B cell (primary cell): Measurements from ENCODE around the gene MYO6. TPM values are rescaled to one million over a fixed set of nuclear protein-coding genes. Genes with fewer than 3 reads are reported as not detected.
A peak's percentile ranks its signal among the peaks of the same experiment; 100 is the strongest.

Experiments used
- ATAC-seq: fragments of 200-7000 bp; cut with Tn5 transposase; one replicate; pipeline ENCODE4 v1.10.0; 2021; ENCODE audit warnings: low read depth, mild to moderate bottlenecking, moderate number of reproducible peaks, moderate library complexity
- CTCF ChIA-PET: fragments of 350-600 bp; sonication (Branson Sonifier 250); formaldehyde crosslinking; loops from one replicate; lab custom pipeline; 2021; ENCODE audit warnings: antibody characterized with exemption, inconsistent platforms; lab: Charles Lee
- POLR2A ChIA-PET: fragments of 350-600 bp; sonication (Branson Sonifier 250); formaldehyde crosslinking; loops from one replicate; lab custom pipeline; 2021; ENCODE audit warnings: antibody characterized with exemption; lab: Charles Lee
- DNase-seq: peaks from one replicate; pipeline ENCODE4 v3.0.0; 2013
- H2AFZ ChIP-seq: 2 replicates; pipeline ENCODE4 v1.6.1; 2012; ENCODE audit warnings: mild to moderate bottlenecking, low read depth, low read length; ENCODE audit not compliant: insufficient read depth, poor library complexity, severe bottlenecking
- H3K27ac ChIP-seq, 2 donors: 1 replicate in 1 of 2; 2 replicates in 1 of 2; pipeline ENCODE4 v1.5.1; 2012 to 2013; ENCODE audit warnings: low read length in 2 of 2, mild to moderate bottlenecking in 2 of 2, moderate library complexity in 1 of 2
- H3K27me3 ChIP-seq, 4 experiments: fragments of 200-600 bp in 1 of 4; sonication (generic) in 1 of 4; replicated peaks in 1 of 4; 1 replicate in 2 of 4; 2 replicates in 2 of 4; pipeline versions ENCODE4 v1.6.1 to v1.7.0; 2013 to 2016; ENCODE audit warnings: low read length in 3 of 4, mild to moderate bottlenecking in 2 of 4, mixed read lengths in 1 of 4, moderate library complexity in 1 of 4; ENCODE audit not compliant: insufficient read depth in 4 of 4, control insufficient read depth in 3 of 4; ENCODE audit errors: control extremely low read depth in 1 of 4
- H3K36me3 ChIP-seq, 2 experiments: replicated peaks in 1 of 2; 1 replicate in 1 of 2; 2 replicates in 1 of 2; pipeline versions ENCODE4 v1.6.1 to v1.7.1; 2013; ENCODE audit warnings: low read length in 1 of 2; ENCODE audit not compliant: insufficient read depth in 2 of 2, control insufficient read depth in 1 of 2; ENCODE audit errors: control extremely low read depth in 1 of 2, extremely low read depth in 1 of 2
- H3K4me1 ChIP-seq, 2 donors: fragments of 200-600 bp in 1 of 2; sonication (generic) in 1 of 2; 1 replicate in 1 of 2; 2 replicates in 1 of 2; pipeline versions ENCODE4 v1.5.1 to v1.6.1; 2013 to 2017; ENCODE audit warnings: low read length in 2 of 2; ENCODE audit not compliant: control insufficient read depth in 2 of 2, insufficient read depth in 2 of 2
- H3K4me2 ChIP-seq: replicated peaks from 2 replicates; pipeline ENCODE3; 2012; ENCODE audit warnings: mild to moderate bottlenecking, low read depth, low read length; ENCODE audit not compliant: poor library complexity, severe bottlenecking
- H3K4me3 ChIP-seq, 5 experiments: fragments of 200-600 bp in 1 of 5; sonication (generic) in 1 of 5; 1 replicate in 3 of 5; 2 replicates in 2 of 5; pipeline versions ENCODE4 v1.5.1 to v1.7.0; 2011 to 2016; ENCODE audit warnings: low read length in 4 of 5, mild to moderate bottlenecking in 4 of 5, low read depth in 2 of 5, control low read depth in 1 of 5, moderate library complexity in 1 of 5; ENCODE audit not compliant: insufficient read depth in 1 of 5; ENCODE audit errors: control extremely low read depth in 1 of 5, extremely low read depth in 1 of 5
- H3K79me2 ChIP-seq: fragments of 200-600 bp; sonication (generic); one replicate; pipeline ENCODE4 v1.6.0; 2016; ENCODE audit warnings: low read length; ENCODE audit not compliant: control insufficient read depth, insufficient read depth
- H3K9ac ChIP-seq: fragments of 200-600 bp; sonication (generic); 2 replicates; pipeline ENCODE4 v1.6.1; 2017; ENCODE audit warnings: mild to moderate bottlenecking, low read length, moderate library complexity
- H3K9me3 ChIP-seq, 3 donors: one replicate each; pipeline versions ENCODE4 v1.6.1 to v1.7.1; 2013; ENCODE audit warnings: low read length in 2 of 3; ENCODE audit not compliant: control insufficient read depth in 2 of 3, insufficient read depth in 1 of 3; ENCODE audit errors: control extremely low read depth in 1 of 3
- H4K20me1 ChIP-seq: 2 replicates; pipeline ENCODE4 v1.6.0; 2012; ENCODE audit warnings: mild to moderate bottlenecking, low read length; ENCODE audit not compliant: insufficient read depth, control insufficient read depth, poor library complexity, severe bottlenecking
- H3K27ac Mint-ChIP-seq: one replicate; pipeline ENCODE4 v1.8.0; 2021; ENCODE audit warnings: mixed read lengths
- H3K27me3 Mint-ChIP-seq: one replicate; pipeline ENCODE4 v1.8.0; 2021; ENCODE audit warnings: mixed read lengths
- H3K4me1 Mint-ChIP-seq: one replicate; pipeline ENCODE4 v1.8.0; 2021; ENCODE audit warnings: mixed read lengths
- H3K4me3 Mint-ChIP-seq: one replicate; pipeline ENCODE4 v1.8.0; 2021; ENCODE audit warnings: mixed read lengths
- H3K9me3 Mint-ChIP-seq: one replicate; pipeline ENCODE4 v1.8.0; 2022; ENCODE audit warnings: mixed read lengths; ENCODE audit not compliant: insufficient read depth
- EZH2 ChIP-seq: IDR thresholded peaks from 2 replicates; pipeline ENCODE4 v1.6.1; 2012; ENCODE audit warnings: borderline replicate concordance, low read depth, mild to moderate bottlenecking, moderate library complexity, low read length; ENCODE audit not compliant: insufficient read depth, poor library complexity, severe bottlenecking
- WGBS: methylation state at CpG from one replicate; pipeline ENCODE4 v1.1.5; 2013; ENCODE audit warnings: missing lambda C conversion rate; ENCODE audit not compliant: insufficient coverage; 5-methylcytosine and 5-hydroxymethylcytosine counted together
- intact Hi-C: fragments of 100-400 bp; cut with micrococcal nuclease; formaldehyde crosslinking; loops from one replicate; pipeline ENCODE4 v1.10.0; 2022
- polyA plus RNA-seq: library from polyadenylated mRNA; depleted of rRNA; stranded (reverse); fragments of >200 nt; gene quantifications from 2 replicates; pipeline ENCODE4 v1.2.3, GENCODE V29; 2012
- total RNA-seq, 2 donors: library from RNA; stranded (reverse); fragments of 120-200 nt in 1 of 2; gene quantifications; 1 replicate in 1 of 2; 2 replicates in 1 of 2; pipeline versions ENCODE4 v1.2.3 to v1.2.4, GENCODE V29; 2013 to 2022
- TF ChIP-seq, protein P1 (sequence below): fragments of 200-600 bp; IDR thresholded peaks from one replicate; pipeline ENCODE4 v1.8.0; 2022; ENCODE audit warnings: antibody characterized with exemption, mild to moderate bottlenecking

MYO6 gene
- total and polyA plus RNA-seq, 2 donors (not counting 1 experiment from before 2014, with no cell fraction given): 0.09 to 0.59 TPM

DNA sequence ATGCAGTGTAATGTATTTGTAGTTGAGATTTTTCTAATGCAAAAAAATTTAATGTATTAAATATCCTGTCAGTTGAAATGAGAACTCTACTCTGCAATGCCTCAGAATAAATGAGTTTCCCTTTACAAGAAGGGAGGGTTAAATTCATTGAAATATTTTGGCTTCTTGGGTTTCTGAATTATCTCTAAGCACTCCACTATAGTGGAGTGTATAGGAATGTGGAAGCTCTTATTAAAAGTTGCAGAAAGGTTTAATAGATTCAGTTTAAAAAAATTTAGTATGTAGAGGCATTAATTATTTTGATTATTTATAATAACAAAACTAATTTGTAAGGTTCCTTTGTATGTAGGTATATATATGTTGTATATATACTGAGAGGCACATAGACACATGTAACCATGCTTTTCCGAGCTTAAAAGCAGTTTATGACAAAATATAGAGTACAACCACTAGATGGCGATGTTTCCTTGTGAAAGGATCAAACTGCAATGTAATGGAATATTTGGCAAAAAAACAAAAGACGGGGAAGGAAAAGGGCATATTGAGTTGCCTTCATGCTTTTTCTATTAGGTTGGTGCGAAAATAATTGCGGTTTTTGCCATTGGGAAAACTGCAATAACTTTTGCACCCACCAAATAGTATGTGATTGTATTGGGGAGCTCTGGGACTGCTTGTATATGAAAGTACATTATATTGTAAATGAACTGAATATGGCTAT lies 144.2 kb downstream of the MYO6 start:
- CTCF ChIA-PET: interaction anchor here (1.1 to 3.6 kb wide), 9 partner anchors 13 to 1567 kb away, joined by 3 to 17 read pairs (median 6); no protein-coding TSS in a partner anchor
- Histone ChIP-seq H3K4me2 (no peak overlapping the region), H3K9me3 (no peaks in the 10 kb centered on the region), H3K27me3 (no peaks in the 10 kb centered on the region), H4K20me1 (no peaks in the 10 kb centered on the region), H3K4me1 (no peaks in the 10 kb centered on the region), H3K79me2 (no peaks in the 10 kb centered on the region), H3K9ac (no peak overlapping the region), H3K27ac (no peak overlapping the region), H3K4me3 (no peak overlapping the region), H3K36me3 (no peaks in the 10 kb centered on the region), H2AFZ (no peak overlapping the region)
- no peaks in the 10 kb centered on the region for H3K27me3 Mint-ChIP-seq
- WGBS: no CpG with 5 or more reads among the region's 5 CpGs
- POLR2A ChIA-PET: no interaction called here
- no peak overlapping the region for H3K4me3 Mint-ChIP-seq
- no peak for TF ChIP-seq EZH2
- TF ChIP-seq, protein P1, sequence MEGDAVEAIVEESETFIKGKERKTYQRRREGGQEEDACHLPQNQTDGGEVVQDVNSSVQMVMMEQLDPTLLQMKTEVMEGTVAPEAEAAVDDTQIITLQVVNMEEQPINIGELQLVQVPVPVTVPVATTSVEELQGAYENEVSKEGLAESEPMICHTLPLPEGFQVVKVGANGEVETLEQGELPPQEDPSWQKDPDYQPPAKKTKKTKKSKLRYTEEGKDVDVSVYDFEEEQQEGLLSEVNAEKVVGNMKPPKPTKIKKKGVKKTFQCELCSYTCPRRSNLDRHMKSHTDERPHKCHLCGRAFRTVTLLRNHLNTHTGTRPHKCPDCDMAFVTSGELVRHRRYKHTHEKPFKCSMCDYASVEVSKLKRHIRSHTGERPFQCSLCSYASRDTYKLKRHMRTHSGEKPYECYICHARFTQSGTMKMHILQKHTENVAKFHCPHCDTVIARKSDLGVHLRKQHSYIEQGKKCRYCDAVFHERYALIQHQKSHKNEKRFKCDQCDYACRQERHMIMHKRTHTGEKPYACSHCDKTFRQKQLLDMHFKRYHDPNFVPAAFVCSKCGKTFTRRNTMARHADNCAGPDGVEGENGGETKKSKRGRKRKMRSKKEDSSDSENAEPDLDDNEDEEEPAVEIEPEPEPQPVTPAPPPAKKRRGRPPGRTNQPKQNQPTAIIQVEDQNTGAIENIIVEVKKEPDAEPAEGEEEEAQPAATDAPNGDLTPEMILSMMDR: peak; percentile 85
- no peaks in the 10 kb centered on the region for H3K9me3 Mint-ChIP-seq
- H3K4me1 Mint-ChIP-seq: no peaks in the 10 kb centered on the region
- intact Hi-C loops: no loop called here
- DNase-seq (peak; percentile 38), ATAC-seq (no peak)
- H3K27ac Mint-ChIP-seq: no peak overlapping the region

GRCh38 chr6:75893776-75894152 lies 144.7 kb downstream of the MYO6 start:
- no peaks in the 10 kb centered on the region for H3K27me3 ChIP-seq
- Mint-ChIP-seq H3K4me3 (no peak overlapping the region), H3K27me3 (no peaks in the 10 kb centered on the region), H3K9me3 (no peaks in the 10 kb centered on the region), H3K4me1 (no peaks in the 10 kb centered on the region), H3K27ac (no peak overlapping the region)
- ATAC-seq (no peak), DNase-seq (no peak)
- H3K4me1 ChIP-seq: no peaks in the 10 kb centered on the region
- H3K4me2 ChIP-seq: no peak overlapping the region
- H3K4me3 ChIP-seq: no peak overlapping the region
- CTCF ChIA-PET: interaction anchor here (1.1 to 3.6 kb wide), 8 partner anchors 12 to 1566 kb away, joined by 3 to 17 read pairs (median 6); no protein-coding TSS in a partner anchor
- H3K9ac ChIP-seq: no peak overlapping the region
- no peaks in the 10 kb centered on the region for H3K9me3 ChIP-seq
- WGBS: 80% methylated on average over 1 of the region's 2 CpGs
- intact Hi-C loops: no loop called here
- POLR2A ChIA-PET: no interaction called here
- no peak overlapping the region for H2AFZ ChIP-seq
- no peaks in the 10 kb centered on the region for H3K36me3 ChIP-seq
- no peak for TF ChIP-seq EZH2
- TF ChIP-seq, protein P1: no peak
- H3K79me2 ChIP-seq: no peaks in the 10 kb centered on the region
- H3K27ac ChIP-seq: no peak overlapping the region
- H4K20me1 ChIP-seq: no peaks in the 10 kb centered on the region
